Esophagus muscularis mucosa (tissue), 4 donors: Measurements from ENCODE around the gene DNAH9.

Source experiments
- CTCF ChIP-seq, 3 experiments: fragments of 200-600 bp in 2 of 3; fragments of 450-650 bp in 1 of 3; sonication (generic) in 2 of 3; IDR thresholded peaks; one replicate each; pipeline ENCODE4 v1.5.1; 2017 to 2019; ENCODE audit warnings: antibody characterized with exemption in 3 of 3, mild to moderate bottlenecking in 2 of 3, moderate library complexity in 1 of 3
- EP300 ChIP-seq: sonication (generic); formaldehyde crosslinking; IDR thresholded peaks from one replicate; pipeline ENCODE4 v1.6.1; 2017; ENCODE audit warnings: antibody characterized with exemption
- POLR2A ChIP-seq: fragments of 450-650 bp; IDR thresholded peaks from one replicate; pipeline ENCODE4 v1.6.1; 2017; ENCODE audit warnings: antibody characterized with exemption, moderate library complexity, mild to moderate bottlenecking, low read depth
- POLR2AphosphoS5 ChIP-seq, 2 donors: sonication (generic); formaldehyde crosslinking; IDR thresholded peaks; one replicate each; pipeline ENCODE4 v1.6.1; 2017; ENCODE audit warnings: antibody characterized with exemption in 2 of 2

- TF ChIP-seq CTCF (IDR thresholded peaks at IDR 0.05) (no peak), POLR2A (no peak), POLR2AphosphoS5 (IDR thresholded peaks at IDR 0.05) (no peak), EP300 (no peak)
Measured at GRCh38 chr17:11720816-11721215, 122.5 kb downstream of the DNAH9 start.
